ENCODE results near the gene MARK3. TPM values are rescaled to one million over a fixed set of nuclear protein-coding genes. Genes with fewer than 3 reads are reported as not detected.

MARK3 gene
- polyA plus RNA-seq, 1 donor = 157 TPM

- no peak for DNase-seq
Measured at GRCh38 chr14:103535891-103536565, 150.8 kb downstream of the MARK3 start.

- no peak for DNase-seq
Measured at GRCh38 chr14:103536693-103537092, 151.5 kb downstream of the MARK3 start.

DNA sequence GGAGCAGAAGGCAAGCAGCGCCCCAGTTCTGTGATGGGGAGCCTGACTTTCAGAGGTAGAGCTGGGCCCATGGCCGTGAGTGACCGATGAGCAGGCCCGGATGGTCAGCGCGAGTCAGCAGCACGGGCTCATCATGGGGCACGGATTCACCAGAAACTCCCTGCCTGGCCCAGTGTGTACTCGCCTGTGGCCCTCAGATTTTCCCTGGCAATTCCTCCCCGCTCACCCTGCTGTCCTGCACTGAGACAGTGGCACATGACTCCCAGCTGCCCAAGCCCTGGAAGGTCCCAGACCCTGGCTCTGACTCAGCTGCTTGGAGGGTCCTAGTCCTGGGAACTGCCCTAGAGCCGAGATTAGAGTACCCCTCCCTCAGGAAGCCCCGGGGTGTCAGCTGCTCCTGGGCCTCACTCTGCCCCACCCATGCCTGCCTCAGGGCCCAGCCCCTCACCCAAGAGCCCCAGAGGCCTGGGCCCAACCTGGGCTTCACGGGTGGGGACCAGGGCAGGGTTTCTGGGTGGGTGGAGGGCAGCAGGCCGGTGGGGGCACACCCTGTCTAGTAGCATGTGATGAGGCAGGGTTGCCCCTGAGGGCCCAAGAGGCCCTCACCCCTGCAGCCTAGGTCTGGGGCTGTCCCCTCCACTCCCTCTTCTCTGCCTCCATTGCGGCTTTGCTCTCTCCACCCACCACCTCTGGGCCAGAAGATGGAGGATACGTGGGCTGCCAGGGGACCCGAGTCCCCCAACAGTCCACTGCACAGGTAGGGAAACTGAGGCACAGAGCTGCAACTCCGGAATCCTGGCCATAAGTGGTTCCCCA lies 152.2 kb downstream of the MARK3 start:
- no peak for DNase-seq

- DNase-seq = no peak
Measured at GRCh38 chr14:103538291-103539055, 153.3 kb downstream of the MARK3 start.

- DNase-seq = no peak
Measured at GRCh38 chr14:103539056-103539825, 154.0 kb downstream of the MARK3 start.

- no peak for DNase-seq
Measured at GRCh38 chr14:103540821-103541708, 155.8 kb downstream of the MARK3 start.

DNA sequence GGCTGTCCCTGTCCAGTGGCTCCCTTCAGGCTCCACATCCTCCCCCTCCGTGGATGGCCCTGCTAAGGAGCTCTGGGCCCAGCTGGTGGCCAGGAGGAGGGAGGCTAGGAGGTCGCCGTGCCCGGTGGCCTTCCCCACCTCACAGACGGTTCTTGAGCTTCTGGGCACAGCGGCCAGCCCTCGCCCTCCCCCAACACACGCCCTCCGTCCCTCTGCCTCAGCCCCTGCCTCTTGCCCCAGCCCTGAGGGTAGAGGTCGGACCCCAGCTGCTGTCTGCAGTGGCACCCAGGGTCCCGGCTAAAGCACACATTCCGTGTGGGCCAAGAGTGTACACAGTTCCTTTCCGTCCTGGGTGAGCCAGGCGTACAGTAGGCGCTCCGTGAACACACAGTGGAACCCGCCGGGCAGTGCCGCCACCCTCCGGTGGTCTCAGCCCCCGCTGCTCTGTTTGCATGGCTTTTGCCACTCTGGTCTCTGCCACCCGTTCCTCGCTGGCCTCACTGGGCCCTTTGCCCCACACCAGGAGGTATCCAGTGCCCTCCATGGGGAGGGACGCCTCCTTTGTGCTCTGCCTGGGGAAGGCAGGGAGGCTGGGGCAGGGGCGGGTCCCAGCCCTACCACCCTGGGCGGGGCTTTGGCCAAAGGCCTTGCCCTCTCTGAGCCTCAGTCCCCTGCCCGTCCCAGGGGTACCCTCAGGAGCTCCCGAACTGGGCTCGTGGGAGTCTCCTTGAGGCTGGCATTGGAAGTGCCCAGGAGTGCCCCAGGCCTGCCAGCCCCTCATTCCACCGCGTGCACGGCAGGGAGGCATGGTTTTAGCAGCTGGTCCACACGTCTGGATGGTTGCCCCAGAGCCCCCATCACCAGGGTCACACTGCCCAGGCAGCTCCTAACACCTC lies 156.7 kb downstream of the MARK3 start:
- no peak for DNase-seq

GRCh38 chr14:103542605-103543088 lies 157.4 kb downstream of the MARK3 start:
- DNase-seq = no peak

DNA sequence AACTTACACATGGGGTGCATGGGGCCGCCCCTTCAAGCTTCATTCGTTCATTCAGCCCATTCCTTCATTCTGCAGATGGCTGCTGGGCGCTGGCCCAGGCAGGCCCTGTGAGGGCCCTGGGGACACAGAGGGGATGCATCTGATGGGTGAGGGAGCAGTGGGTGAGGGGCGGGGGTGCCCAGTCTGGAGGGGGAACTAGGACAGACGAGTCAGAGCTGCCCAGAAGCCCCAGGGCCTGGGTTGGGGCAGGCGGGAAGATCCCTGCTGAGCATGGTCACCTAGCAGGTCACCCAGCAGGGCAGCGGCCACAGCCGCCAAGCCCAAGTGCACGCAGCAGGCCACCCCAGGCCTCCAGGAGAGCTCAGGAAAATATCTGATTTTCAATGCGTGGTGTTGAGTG lies 157.9 kb downstream of the MARK3 start:
- DNase-seq = no peak

DNA sequence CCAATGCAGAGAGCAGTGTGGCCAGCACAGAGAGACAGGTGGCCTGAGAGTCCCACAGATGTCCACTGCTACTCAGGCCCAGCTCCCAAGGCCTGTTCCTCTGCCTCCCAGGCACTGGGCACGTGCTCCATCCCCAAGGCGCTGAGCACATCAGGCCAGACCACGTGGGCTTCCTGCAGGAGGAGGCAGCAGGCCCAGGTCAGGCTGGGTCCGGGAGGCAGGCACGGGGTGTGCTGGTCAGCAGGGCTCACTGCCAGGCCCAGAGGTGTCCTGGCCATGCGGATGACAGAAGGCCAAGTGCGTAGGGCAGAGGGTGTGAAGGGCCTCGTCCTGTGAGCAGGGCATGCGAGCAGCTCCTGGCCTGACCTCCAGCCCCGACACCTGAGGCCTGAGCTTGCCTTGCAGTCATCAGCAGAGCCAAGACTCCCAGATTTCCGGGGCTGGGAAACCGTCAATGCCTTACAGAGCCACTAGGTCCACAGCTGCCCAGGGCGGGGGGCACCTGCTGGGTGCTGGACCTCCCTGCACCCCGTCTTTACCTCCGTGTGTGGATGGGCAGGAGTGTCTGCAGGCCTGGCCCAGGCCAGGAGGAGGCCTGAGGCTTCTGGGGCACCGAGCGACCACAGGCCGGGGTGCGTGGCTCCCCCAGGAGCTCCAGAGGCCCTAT lies 158.6 kb downstream of the MARK3 start:
- no peak for DNase-seq

GRCh38 chr14:103544388-103545218 lies 159.4 kb downstream of the MARK3 start:
- DNase-seq = no peak

DNA sequence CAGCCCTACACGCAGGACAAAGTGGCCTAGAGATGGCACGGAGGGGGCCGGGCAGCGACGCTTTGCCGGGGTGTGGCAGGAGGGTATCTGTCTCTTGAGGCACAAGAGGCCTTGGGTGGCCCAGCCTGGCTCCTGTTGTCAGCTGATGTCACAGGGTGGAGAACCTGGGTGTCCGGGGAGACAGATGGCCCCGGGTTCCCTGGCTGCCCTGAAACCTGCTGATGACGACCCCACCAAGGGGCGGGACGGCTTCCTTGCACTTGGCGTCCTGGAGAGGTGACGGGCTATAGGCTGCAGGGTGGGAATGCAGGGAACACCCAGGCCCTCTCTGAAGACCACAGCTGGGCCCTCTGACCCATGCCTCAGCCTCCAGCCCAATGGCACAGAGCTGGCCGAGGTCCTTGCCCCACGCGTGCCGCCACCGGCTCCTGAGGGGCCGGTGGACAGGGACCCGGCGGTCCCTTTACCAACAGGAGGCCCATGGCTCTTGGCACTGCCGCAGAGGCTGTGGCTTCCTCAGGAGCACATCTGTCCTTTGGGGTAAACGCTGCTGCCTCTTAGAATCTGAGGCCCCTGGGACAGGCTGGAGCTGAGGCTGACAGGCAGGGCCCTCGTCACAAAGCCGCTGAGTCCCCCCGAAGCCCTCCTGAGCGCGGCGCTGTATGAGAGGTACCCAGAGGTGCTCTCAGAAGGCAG lies 160.2 kb downstream of the MARK3 start:
- no peak for DNase-seq

DNA sequence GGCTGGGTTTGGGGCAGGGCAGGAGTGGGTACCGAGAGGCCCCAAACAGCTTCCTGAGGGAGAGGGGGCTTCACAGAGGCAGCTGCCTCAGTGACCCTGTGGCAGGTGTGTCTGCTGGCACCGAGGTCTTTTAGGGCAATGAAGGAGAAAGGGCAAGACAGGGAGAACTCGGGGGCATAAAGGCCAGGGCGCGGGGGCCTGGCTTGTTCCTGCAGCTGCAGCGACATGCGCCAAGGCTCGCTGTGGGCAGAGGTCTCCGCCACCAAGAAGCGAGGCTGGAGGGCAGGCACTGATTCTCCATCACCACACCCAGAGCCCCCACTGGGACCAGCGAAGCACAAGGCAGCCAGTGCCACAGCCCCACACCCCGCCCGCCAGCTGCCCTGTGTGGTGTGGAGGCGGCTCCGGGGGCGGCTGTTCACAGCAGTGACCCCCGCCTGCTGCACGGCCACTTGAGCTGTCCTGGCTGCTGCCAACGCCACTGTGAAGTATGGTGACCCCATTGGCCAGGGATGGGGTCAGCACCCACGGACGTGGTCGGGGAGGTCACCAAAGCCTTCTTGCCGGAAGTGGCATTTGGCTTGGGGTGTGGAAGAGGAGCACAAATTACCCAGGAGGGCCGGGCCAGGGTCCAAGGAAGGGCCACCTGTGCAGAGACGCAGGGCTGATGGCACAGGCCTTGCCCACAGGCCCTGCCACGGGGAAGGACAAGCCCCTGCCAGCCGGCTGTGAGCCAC lies 160.9 kb downstream of the MARK3 start:
- no peak for DNase-seq

GRCh38 chr14:103546652-103547454 lies 161.6 kb downstream of the MARK3 start:
- DNase-seq = no peak

- DNase-seq = no peak
Measured at GRCh38 chr14:103547455-103547940, 162.3 kb downstream of the MARK3 start.

GRCh38 chr14:103547941-103548462 lies 162.8 kb downstream of the MARK3 start:
- no peak for DNase-seq

All from left kidney (tissue), 2 donors.